BJ (cell line): ENCODE data around the gene CD302. TPM values are rescaled to one million over a fixed set of nuclear protein-coding genes. Genes with fewer than 3 reads are reported as not detected.

Source experiments
- CTCF ChIA-PET: fragments of 350-600 bp; formaldehyde crosslinking; extraction: SDS; loops from one replicate; lab custom pipeline; 2021; ENCODE audit warnings: antibody characterized with exemption, inconsistent platforms; lab: Yijun Ruan, JAX
- POLR2A ChIA-PET: fragments of 300-600 bp; sonication (Branson Sonifier 250); formaldehyde crosslinking; extraction: SDS; loops from one replicate; lab custom pipeline; 2021; ENCODE audit warnings: antibody characterized with exemption; lab: Charles Lee
- DNase-seq: peaks from one replicate; pipeline ENCODE4 v3.0.0-alpha.2; 2011; ENCODE audit warnings: low read depth
- H3K27me3 ChIP-seq: 2 replicates; pipeline ENCODE4 v1.6.0; 2011; ENCODE audit warnings: low read length; ENCODE audit not compliant: control insufficient read depth, insufficient read depth
- H3K36me3 ChIP-seq: 2 replicates; pipeline ENCODE4 v1.5.1; 2011; ENCODE audit warnings: low read length; ENCODE audit not compliant: control insufficient read depth, insufficient read depth
- H3K4me3 ChIP-seq: 2 replicates; pipeline ENCODE4 v1.5.1; 2011; ENCODE audit warnings: low read depth, mild to moderate bottlenecking, control low read depth, low read length
- polyA plus RNA-seq: library from polyadenylated mRNA; depleted of rRNA; stranded (reverse); fragments of >200 nt; gene quantifications from 2 replicates; pipeline ENCODE4 v1.2.3, GENCODE V29; 2011; rRNA removed
- TF ChIP-seq, protein P1 (sequence below): IDR thresholded peaks from 2 replicates; pipeline ENCODE4 v1.5.1; 2011; ENCODE audit warnings: low read depth, mild to moderate bottlenecking, control low read depth, inconsistent platforms, low read length, moderate library complexity; ENCODE audit not compliant: insufficient read depth

Gene CD302
- polyA plus RNA-seq, 1 experiment, result 4.0 TPM

DNA sequence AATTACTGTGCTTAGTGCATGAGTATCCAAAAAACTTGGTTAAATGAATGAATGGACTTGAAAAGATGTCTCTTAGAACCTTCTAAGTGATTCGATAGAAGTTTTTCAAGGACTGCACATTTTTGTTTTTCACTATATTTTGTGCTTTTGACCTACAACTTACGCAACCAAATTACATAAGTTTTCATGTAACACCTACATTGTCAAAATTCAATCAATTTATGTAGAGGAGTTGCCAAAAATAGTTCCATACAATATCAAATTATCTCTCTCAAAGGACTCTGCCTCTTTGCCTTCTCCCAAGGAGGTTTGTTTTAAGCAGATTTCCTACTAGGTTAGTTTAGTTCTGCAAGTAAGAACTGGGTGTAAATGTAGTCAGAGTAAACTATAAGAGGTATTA lies 75.4 kb downstream of the CD302 start:
- TF ChIP-seq, protein P1, sequence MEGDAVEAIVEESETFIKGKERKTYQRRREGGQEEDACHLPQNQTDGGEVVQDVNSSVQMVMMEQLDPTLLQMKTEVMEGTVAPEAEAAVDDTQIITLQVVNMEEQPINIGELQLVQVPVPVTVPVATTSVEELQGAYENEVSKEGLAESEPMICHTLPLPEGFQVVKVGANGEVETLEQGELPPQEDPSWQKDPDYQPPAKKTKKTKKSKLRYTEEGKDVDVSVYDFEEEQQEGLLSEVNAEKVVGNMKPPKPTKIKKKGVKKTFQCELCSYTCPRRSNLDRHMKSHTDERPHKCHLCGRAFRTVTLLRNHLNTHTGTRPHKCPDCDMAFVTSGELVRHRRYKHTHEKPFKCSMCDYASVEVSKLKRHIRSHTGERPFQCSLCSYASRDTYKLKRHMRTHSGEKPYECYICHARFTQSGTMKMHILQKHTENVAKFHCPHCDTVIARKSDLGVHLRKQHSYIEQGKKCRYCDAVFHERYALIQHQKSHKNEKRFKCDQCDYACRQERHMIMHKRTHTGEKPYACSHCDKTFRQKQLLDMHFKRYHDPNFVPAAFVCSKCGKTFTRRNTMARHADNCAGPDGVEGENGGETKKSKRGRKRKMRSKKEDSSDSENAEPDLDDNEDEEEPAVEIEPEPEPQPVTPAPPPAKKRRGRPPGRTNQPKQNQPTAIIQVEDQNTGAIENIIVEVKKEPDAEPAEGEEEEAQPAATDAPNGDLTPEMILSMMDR, result no peak
- no peaks in the 10 kb centered on the region for H3K27me3 ChIP-seq
- ChIA-PET CTCF (no interaction called here), POLR2A (no interaction called here)
- peaks cover 6% of the 10 kb centered on the region; the same call in 1 of the 2 replicates for H3K36me3 ChIP-seq
- no peak for DNase-seq
- H3K4me3 ChIP-seq, result no peak overlapping the region

GRCh38 chr2:159720676-159721075 lies 77.3 kb downstream of the CD302 start:
- no peaks in the 10 kb centered on the region for H3K27me3 ChIP-seq
- TF ChIP-seq, protein P1, result no peak
- POLR2A ChIA-PET, result no interaction called here
- no peak for DNase-seq
- CTCF ChIA-PET, result no interaction called here
- H3K4me3 ChIP-seq, result no peak overlapping the region
- H3K36me3 ChIP-seq, result peaks cover 8% of the 10 kb centered on the region

Other genes with a start within 250 kb of the CD302 start
- 16.0 and 21.6 TPM in 2 replicates for gene BAZ2B, start 181.7 kb downstream of the CD302 start, polyA plus RNA-seq
- gene MARCHF7, start 85.7 kb downstream of the CD302 start, polyA plus RNA-seq, result 24.5 and 40.9 TPM in 2 replicates
- gene LY75, start 106.5 kb upstream of the CD302 start, polyA plus RNA-seq, result 0.38 and 0.75 TPM in 2 replicates